WI38 (cell line): ENCODE data around the gene AMY1A.
"Not testable (repeated sequence)": the region's sequence is repeated elsewhere in the genome, so short reads cannot be mapped to it uniquely, and the experiment has no call there.

ENCODE experiments used
- H3K4me3 ChIP-seq: 2 replicates; pipeline ENCODE4 v1.5.1; 2011; ENCODE audit warnings: low read depth, mild to moderate bottlenecking, control low read depth, low read length
- CTCF ChIP-seq: IDR thresholded peaks from 2 replicates; pipeline ENCODE4 v1.5.1; 2012; ENCODE audit warnings: low read depth, mild to moderate bottlenecking, control low read depth, low read length

The AMY1A gene

GRCh38 chr1:103655460-103655859, at the start of gene AMY1A:
Gene AMY1A (plus strand): TSS chr1:103655760. CDS start chr1:103656331, 571 bp downstream.
- not testable (repeated sequence) for H3K4me3 ChIP-seq

- no peak for TF ChIP-seq CTCF
Observed at GRCh38 chr1:103616362-103616761, 39.2 kb upstream of the AMY1A start.

GRCh38 chr1:103616994-103617477, 38.5 kb upstream of the AMY1A start, which contains the start of gene AMY2A:
Gene AMY2A (plus strand): TSS chr1:103617427. CDS start chr1:103617441, 14 bp downstream.
- H3K4me3 ChIP-seq, result not testable (repeated sequence)

More at GRCh38 chr1:103616362-103616761, 39.2 kb upstream of the AMY1A start:
- H3K4me3 ChIP-seq, result no peak overlapping the region

- not testable (repeated sequence) for H3K4me3 ChIP-seq
Observed at GRCh38 chr1:103627436-103627835, 28.1 kb upstream of the AMY1A start.

GRCh38 chr1:103641194-103641593, 14.4 kb upstream of the AMY1A start:
- H3K4me3 ChIP-seq, result not testable (repeated sequence)

- not testable (repeated sequence) for H3K4me3 ChIP-seq
Observed at GRCh38 chr1:103643908-103644307, 11.7 kb upstream of the AMY1A start.

GRCh38 chr1:103650305-103650704, 5.3 kb upstream of the AMY1A start:
- not testable (repeated sequence) for H3K4me3 ChIP-seq

GRCh38 chr1:103650889-103651288, 4.7 kb upstream of the AMY1A start:
- not testable (repeated sequence) for H3K4me3 ChIP-seq

- not testable (repeated sequence) for H3K4me3 ChIP-seq
Observed at GRCh38 chr1:103654133-103654532, 1.4 kb upstream of the AMY1A start.

GRCh38 chr1:103676335-103676734, 20.8 kb downstream of the AMY1A start:
- H3K4me3 ChIP-seq, result not testable (repeated sequence)

GRCh38 chr1:103696110-103696509, 40.5 kb downstream of the AMY1A start, which contains the start of gene AMY1B:
Gene AMY1B (minus strand): TSS chr1:103696210. CDS start chr1:103695639, 571 bp downstream.
- H3K4me3 ChIP-seq, result not testable (repeated sequence)

- H3K4me3 ChIP-seq, result not testable (repeated sequence)
Observed at GRCh38 chr1:103697430-103697829, 41.9 kb downstream of the AMY1A start.

- H3K4me3 ChIP-seq, result not testable (repeated sequence)
Observed at GRCh38 chr1:103700669-103701068, 45.1 kb downstream of the AMY1A start.

- not testable (repeated sequence) for H3K4me3 ChIP-seq
Observed at GRCh38 chr1:103701256-103701655, 45.7 kb downstream of the AMY1A start.

GRCh38 chr1:103707670-103708069, 52.1 kb downstream of the AMY1A start:
- H3K4me3 ChIP-seq, result not testable (repeated sequence)

GRCh38 chr1:103710381-103710780, 54.8 kb downstream of the AMY1A start:
- not testable (repeated sequence) for H3K4me3 ChIP-seq
